ENCODE data around the gene CABP2. TPM values are rescaled to one million over a fixed set of nuclear protein-coding genes. Genes with fewer than 3 reads are reported as not detected.

Gene CABP2
- total RNA-seq, 1 experiment from 2014 or later, result not detected

GRCh38 chr11:67498544-67498972 is 24.7 kb downstream of the CABP2 start:
- no peaks in the 10 kb centered on the region for H3F3A ChIP-seq (ENCODE audit: low read length, unreplicated experiment)
- H3K4me1 ChIP-seq (ENCODE audit: insufficient read depth, low read length), result peaks cover 1% of the 10 kb centered on the region; the same call in 1 of the 2 replicates
- H3K9ac ChIP-seq (ENCODE audit: low read length), result no peak overlapping the region
- intact Hi-C loops (cut with micrococcal nuclease), result no loop called here
- H3K9me2 ChIP-seq (replicated peaks; ENCODE audit: low read length), result no peaks in the 10 kb centered on the region
- H2AFZ ChIP-seq (ENCODE audit: low read length), result no peak overlapping the region
- POLR2A ChIA-PET (ENCODE audit: unreplicated experiment), result no interaction called here
- no TSS peak for BruUV-seq (replicated peaks)
- H4K20me1 ChIP-seq (ENCODE audit: low read length), result no peaks in the 10 kb centered on the region; the same call in 1 of the 2 replicates
- no peaks in the 10 kb centered on the region for H3K36me3 ChIP-seq (ENCODE audit: low read depth, low read length)
- no peak overlapping the region for H3K4me2 ChIP-seq (ENCODE audit: low read length)
- DNase-seq, result no peak
- no peaks in the 10 kb centered on the region for H3K27me3 ChIP-seq (ENCODE audit: low read length)
- TF ChIP-seq EZH2 (IDR thresholded peaks at IDR 0.05; ENCODE audit: low read length, unreplicated experiment), result no peak
- no peak for TF ChIP-seq EZH2phosphoT487 (IDR thresholded peaks at IDR 0.05; ENCODE audit: borderline replicate concordance, low read length)
- TF ChIP-seq CTCF (conservative IDR thresholded peaks at IDR 0.05; ENCODE audit: low read depth, low read length), result no peak
- ATAC-seq, result no peak
- peaks cover 9% of the 10 kb centered on the region; the same call in 1 of the 2 replicates for H3K79me2 ChIP-seq (ENCODE audit: low read length)
- CTCF ChIA-PET, result no interaction called here
- no peak overlapping the region for H3K27ac ChIP-seq (ENCODE audit: low read length)
- H3K9me3 ChIP-seq (ENCODE audit: low read length), result no peaks in the 10 kb centered on the region
- H3K4me3 ChIP-seq (ENCODE audit: low read length), result no peak overlapping the region

GRCh38 chr11:67497656-67498291 is 25.5 kb downstream of the CABP2 start:
- Histone ChIP-seq H2AFZ (ENCODE audit: low read length) (no peak overlapping the region), H3K4me2 (ENCODE audit: low read length) (no peak overlapping the region), H3K27me3 (ENCODE audit: low read length) (no peaks in the 10 kb centered on the region), H4K20me1 (ENCODE audit: low read length) (no peaks in the 10 kb centered on the region; the same call in 1 of the 2 replicates), H3K27ac (ENCODE audit: low read length) (no peak overlapping the region), H3K4me1 (ENCODE audit: insufficient read depth, low read length) (no peaks in the 10 kb centered on the region), H3K4me3 (ENCODE audit: low read length) (no peak overlapping the region), H3K9me3 (ENCODE audit: low read length) (no peaks in the 10 kb centered on the region), H3K79me2 (ENCODE audit: low read length) (0 out of 2 replicates have a peak, but pooled peaks cover 3% of the 10 kb centered on the region), H3K36me3 (ENCODE audit: low read depth, low read length) (no peaks in the 10 kb centered on the region; the same call in 1 of the 2 replicates), H3K9me2 (replicated peaks; ENCODE audit: low read length) (no peaks in the 10 kb centered on the region), H3F3A (ENCODE audit: low read length, unreplicated experiment) (no peaks in the 10 kb centered on the region), H3K9ac (ENCODE audit: low read length) (no peak overlapping the region)
- ChIA-PET CTCF (no interaction called here), POLR2A (ENCODE audit: unreplicated experiment) (no interaction called here)
- intact Hi-C loops (cut with micrococcal nuclease), result no loop called here
- no peak for ATAC-seq
- BruUV-seq (replicated peaks), result no TSS peak
- no peak for DNase-seq
- no peak for TF ChIP-seq EZH2 (IDR thresholded peaks at IDR 0.05; ENCODE audit: low read length, unreplicated experiment)

- Histone ChIP-seq H3K9me2 (replicated peaks; ENCODE audit: low read length) (no peaks in the 10 kb centered on the region), H3K27ac (ENCODE audit: low read length) (no peak overlapping the region), H3F3A (ENCODE audit: low read length, unreplicated experiment) (no peaks in the 10 kb centered on the region), H3K4me3 (ENCODE audit: low read length) (no peak overlapping the region), H3K9ac (ENCODE audit: low read length) (no peak overlapping the region), H3K27me3 (ENCODE audit: low read length) (no peaks in the 10 kb centered on the region), H3K4me1 (ENCODE audit: insufficient read depth, low read length) (no peaks in the 10 kb centered on the region), H3K4me2 (ENCODE audit: low read length) (no peak overlapping the region), H4K20me1 (ENCODE audit: low read length) (no peaks in the 10 kb centered on the region; the same call in 1 of the 2 replicates), H2AFZ (ENCODE audit: low read length) (no peak overlapping the region), H3K36me3 (ENCODE audit: low read depth, low read length) (no peaks in the 10 kb centered on the region; the same call in 1 of the 2 replicates), H3K79me2 (ENCODE audit: low read length) (no peaks in the 10 kb centered on the region), H3K9me3 (ENCODE audit: low read length) (no peaks in the 10 kb centered on the region)
- ATAC-seq (no peak), DNase-seq (no peak)
- ChIA-PET CTCF (no interaction called here), POLR2A (ENCODE audit: unreplicated experiment) (no interaction called here)
- intact Hi-C loops (cut with micrococcal nuclease), result no loop called here
- TF ChIP-seq CTCF (conservative IDR thresholded peaks at IDR 0.05; ENCODE audit: low read depth, low read length), result no peak
- no peak for TF ChIP-seq EZH2 (IDR thresholded peaks at IDR 0.05; ENCODE audit: low read length, unreplicated experiment)
- TF ChIP-seq EZH2phosphoT487 (IDR thresholded peaks at IDR 0.05; ENCODE audit: borderline replicate concordance, low read length), result no peak
- no TSS peak for BruUV-seq (replicated peaks)
Measured at GRCh38 chr11:67496113-67496512, 27.1 kb downstream of the CABP2 start.

All from PC-3 (cell line).